Metanephros (tissue), 2 donors: ENCODE data around the gene RPRM. TPM values are rescaled to one million over a fixed set of nuclear protein-coding genes. Genes with fewer than 3 reads are reported as not detected.

Source experiments
- small RNA-seq: library from RNA; depleted of rRNA; stranded (forward); fragments of <200 nt; gene quantifications from one replicate; pipeline ENCODE3, GENCODE V24; 2014; ENCODE audit warnings: low replicate concordance
- total RNA-seq: library from RNA; depleted of rRNA; stranded (reverse); fragments of >200 nt; gene quantifications from one replicate; pipeline ENCODE4 v1.2.3, GENCODE V29; 2014

RPRM gene
- total RNA-seq: 5.3 TPM

GRCh38 chr2:153478289-153479261 lies at the start of gene RPRM:
RPRM (minus strand) TSS chr2:153478762; CDS start chr2:153478565, 197 bp downstream.

Small RNA genes within 50 kb of the gene (small RNA-seq; reads per million reads assigned to genes)
- not detected for gene RF00275
